ENCODE measurements around the gene MESP2. TPM values are rescaled to one million over a fixed set of nuclear protein-coding genes. Genes with fewer than 3 reads are reported as not detected.
"Not testable (repeated sequence)": the region's sequence is repeated elsewhere in the genome, so short reads cannot be mapped to it uniquely, and the experiment has no call there.

The MESP2 gene
- total RNA-seq, 1 donor from 2014 or later = not detected

GRCh38 chr15:89777782-89778380, 1.7 kb downstream of the MESP2 start:
- no peak for DNase-seq (ENCODE audit: extremely low read depth, low read depth, low spot score)

- DNase-seq (ENCODE audit: extremely low read depth, low read depth, low spot score) = no peak
These were observed 2.7 kb downstream of the MESP2 start for GRCh38 chr15:89778861-89779260.

GRCh38 chr15:89780601-89781000, 4.5 kb downstream of the MESP2 start:
- DNase-seq (ENCODE audit: extremely low read depth, low read depth, low spot score) = no peak

- DNase-seq (ENCODE audit: extremely low read depth, low read depth, low spot score) = no peak
These were observed 4.9 kb downstream of the MESP2 start for GRCh38 chr15:89781055-89781454.

- DNase-seq (ENCODE audit: extremely low read depth, low read depth, low spot score) = no peak
These were observed 5.9 kb downstream of the MESP2 start for GRCh38 chr15:89781891-89782618.

- not testable (repeated sequence) for DNase-seq (ENCODE audit: extremely low read depth, low read depth, low spot score)
These were observed 6.5 kb downstream of the MESP2 start for GRCh38 chr15:89782619-89782950.

- no peak for DNase-seq (ENCODE audit: extremely low read depth, low read depth, low spot score)
These were observed 7.2 kb downstream of the MESP2 start for GRCh38 chr15:89783111-89783860.

GRCh38 chr15:89783861-89784685, 7.9 kb downstream of the MESP2 start:
- no peak for DNase-seq (ENCODE audit: extremely low read depth, low read depth, low spot score)

- DNase-seq (ENCODE audit: extremely low read depth, low read depth, low spot score) = no peak
These were observed 8.5 kb downstream of the MESP2 start for GRCh38 chr15:89784686-89784960.

GRCh38 chr15:89785064-89785773, 9.1 kb downstream of the MESP2 start:
- no peak for DNase-seq (ENCODE audit: extremely low read depth, low read depth, low spot score)

- DNase-seq (ENCODE audit: extremely low read depth, low read depth, low spot score) = no peak
These were observed 9.6 kb downstream of the MESP2 start for GRCh38 chr15:89785774-89786140.

GRCh38 chr15:89787944-89788343, 11.8 kb downstream of the MESP2 start:
- no peak for DNase-seq (ENCODE audit: extremely low read depth, low read depth, low spot score)

GRCh38 chr15:89788585-89788984, 12.5 kb downstream of the MESP2 start:
- not testable (repeated sequence) for DNase-seq (ENCODE audit: extremely low read depth, low read depth, low spot score)

GRCh38 chr15:89790206-89790605, 14.1 kb downstream of the MESP2 start:
- no peak for DNase-seq (ENCODE audit: extremely low read depth, low read depth, low spot score)

- no peak for DNase-seq (ENCODE audit: extremely low read depth, low read depth, low spot score)
These were observed 14.5 kb downstream of the MESP2 start for GRCh38 chr15:89790661-89791060.

GRCh38 chr15:89792106-89792805, 16.1 kb downstream of the MESP2 start:
- DNase-seq (ENCODE audit: extremely low read depth, low read depth, low spot score) = no peak

GRCh38 chr15:89794627-89795241, 18.6 kb downstream of the MESP2 start:
- peak; percentile 75 for DNase-seq (ENCODE audit: extremely low read depth, low read depth, low spot score)

- no peak for DNase-seq (ENCODE audit: extremely low read depth, low read depth, low spot score)
These were observed 19.9 kb downstream of the MESP2 start for GRCh38 chr15:89795996-89796395.

GRCh38 chr15:89797678-89798201, 21.6 kb downstream of the MESP2 start:
- DNase-seq (ENCODE audit: extremely low read depth, low read depth, low spot score) = no peak
